Panc1 (cell line): ENCODE results near the gene FILIP1L. TPM values are rescaled to one million over a fixed set of nuclear protein-coding genes. Genes with fewer than 3 reads are reported as not detected.
A peak's percentile ranks its signal among the peaks of the same experiment; 100 is the strongest.

Experiments
- ATAC-seq: fragments of 200-7000 bp; cut with Tn5 transposase; 2 replicates; pipeline ENCODE4 v1.9.1; 2020; ENCODE audit warnings: mild to moderate bottlenecking, moderate library complexity
- BruUV-seq: library from RNA; stranded (reverse); fragments of 400-500 nt; replicated peaks from 2 replicates; lab custom pipeline; 2021; lab: Mats Ljungman, UMichigan
- CTCF ChIA-PET: fragments of 300-600 bp; sonication (Branson Sonifier 250); formaldehyde crosslinking; loops from one replicate; lab custom pipeline; 2022; ENCODE audit warnings: antibody characterized with exemption; lab: Charles Lee
- POLR2A ChIA-PET: fragments of 300-600 bp; sonication (Branson Sonifier 250); formaldehyde crosslinking; loops from one replicate; lab custom pipeline; 2022; ENCODE audit warnings: antibody characterized with exemption; lab: Charles Lee
- DNase-seq: peaks from one replicate; pipeline ENCODE4 v3.0.0-alpha.2; 2010; ENCODE audit warnings: low read depth, low spot score
- H3K27ac ChIP-seq: 2 replicates; pipeline ENCODE4 v1.5.1; 2011; ENCODE audit warnings: mild to moderate bottlenecking, low read length, inconsistent platforms
- H3K27me3 ChIP-seq: fragments of 200-500 bp; sonication (Bioruptor generic); 2 replicates; pipeline ENCODE4 v1.6.0; 2014; ENCODE audit warnings: low read length, inconsistent platforms; ENCODE audit not compliant: control insufficient read depth, insufficient read depth
- H3K36me3 ChIP-seq: fragments of 200-500 bp; sonication (Bioruptor generic); 2 replicates; pipeline ENCODE4 v1.5.1; 2014; ENCODE audit warnings: inconsistent platforms, mild to moderate bottlenecking, low read length, moderate library complexity; ENCODE audit not compliant: control insufficient read depth, insufficient read depth
- H3K4me1 ChIP-seq: 2 replicates; pipeline ENCODE4 v1.5.1; 2011; ENCODE audit warnings: inconsistent platforms, mild to moderate bottlenecking, low read length, moderate library complexity; ENCODE audit not compliant: control insufficient read depth, insufficient read depth
- H3K4me3 ChIP-seq, 2 experiments: 2 replicates each; pipeline ENCODE4 v1.5.1; 2011 to 2012; ENCODE audit warnings: low read depth in 2 of 2, low read length in 2 of 2, mild to moderate bottlenecking in 2 of 2, inconsistent platforms in 1 of 2, moderate library complexity in 1 of 2
- H3K9me3 ChIP-seq: fragments of 200-500 bp; sonication (Bioruptor generic); 2 replicates; pipeline ENCODE4 v1.5.1; 2014; ENCODE audit warnings: low read depth, mild to moderate bottlenecking, inconsistent platforms, low read length, moderate library complexity; ENCODE audit not compliant: control insufficient read depth, insufficient read depth
- CTCF ChIP-seq: fragments of 450-650 bp; IDR thresholded peaks from 2 replicates; pipeline ENCODE4 v1.5.1; 2017; ENCODE audit warnings: mild to moderate bottlenecking
- POLR2AphosphoS5 ChIP-seq: IDR thresholded peaks from 2 replicates; pipeline ENCODE4 v1.6.1; 2012; ENCODE audit warnings: mild to moderate bottlenecking, low read depth, low read length, moderate library complexity
- REST ChIP-seq, 2 experiments: IDR thresholded peaks; 2 replicates each; pipeline ENCODE4 v1.6.1; 2011 to 2012; ENCODE audit warnings: low read depth in 2 of 2, control low read depth in 1 of 2, low read length in 1 of 2, mild to moderate bottlenecking in 1 of 2, moderate library complexity in 1 of 2; ENCODE audit not compliant: insufficient read depth in 1 of 2
- SIN3A ChIP-seq: IDR thresholded peaks from 2 replicates; pipeline ENCODE4 v1.6.1; 2012; ENCODE audit warnings: low read depth, mild to moderate bottlenecking, low read length, moderate library complexity, borderline replicate concordance; ENCODE audit not compliant: insufficient read depth
- TCF7L2 ChIP-seq: IDR thresholded peaks from 2 replicates; pipeline ENCODE4 v1.6.1; 2011; ENCODE audit warnings: mild to moderate bottlenecking, low read depth, low read length, inconsistent platforms
- in situ Hi-C: cut with HindIII; loops from 2 replicates; pipeline ENCODE4 v1.10.0; 2016; ENCODE audit warnings: low sequenced_read_pairs, low pct_unique_long_range_greater_than_20kb
- intact Hi-C: fragments of 100-400 bp; cut with micrococcal nuclease; formaldehyde crosslinking; loops from one replicate; pipeline ENCODE4 v1.10.0; 2022; ENCODE audit not compliant: unreplicated experiment
- total RNA-seq: library from RNA; stranded (reverse); gene quantifications from one replicate; pipeline ENCODE4 v1.2.1, GENCODE V29; 2021; ENCODE audit not compliant: unreplicated experiment

Gene FILIP1L
- total RNA-seq, 1 experiment from 2014 or later: 3.2 TPM

GRCh38 chr3:100046986-100047385 is 67.3 kb downstream of the FILIP1L start:
- Histone ChIP-seq H3K4me1 (peaks cover 40% of the 10 kb centered on the region), H3K36me3 (no peaks in the 10 kb centered on the region), H3K4me3 (no peak overlapping the region), H3K27me3 (no peaks in the 10 kb centered on the region), H3K27ac (peak overlapping the region; percentile 91), H3K9me3 (no peaks in the 10 kb centered on the region; the same call in 1 of the 2 replicates)
- intact Hi-C loops (loop anchor here (5.0 kb wide), 1 partner anchor 205 kb away; no protein-coding TSS in a partner anchor), in situ Hi-C loops (no loop called here)
- POLR2A ChIA-PET: interaction anchor here (0.6 kb wide), 1 partner anchor 27 kb away, joined by 3 read pairs; no protein-coding TSS in a partner anchor
- CTCF ChIA-PET: interaction anchor here (0.7 kb wide), 1 partner anchor 9 kb away, joined by 3 read pairs; no protein-coding TSS in a partner anchor
- no TSS peak for BruUV-seq
- TF ChIP-seq REST (IDR thresholded peaks at IDR 0.05; ENCODE audit: insufficient read depth in 1 of 2, low read depth in 2 of 2, low read length in 1 of 2): no peak
- no peak for TF ChIP-seq TCF7L2
- TF ChIP-seq POLR2AphosphoS5: no peak
- DNase-seq (no peak), ATAC-seq (no peak)

- TF ChIP-seq CTCF (no peak), REST (IDR thresholded peaks at IDR 0.05; ENCODE audit: insufficient read depth in 1 of 2, low read depth in 2 of 2, low read length in 1 of 2) (no peak), TCF7L2 (no peak), SIN3A (no peak), POLR2AphosphoS5 (no peak)
- DNase-seq: no peak
- peaks cover 52% of the 10 kb centered on the region for H3K4me1 ChIP-seq
- no peaks in the 10 kb centered on the region for H3K36me3 ChIP-seq
- no peak overlapping the region for H3K4me3 ChIP-seq
- no TSS peak for BruUV-seq
- H3K27ac ChIP-seq: peak overlapping the region; percentile 91
- ATAC-seq: no peak
- CTCF ChIA-PET: no interaction called here
- in situ Hi-C loops (no loop called here), intact Hi-C loops (loop anchor here (5.0 kb wide), 1 partner anchor 203 kb away; no protein-coding TSS in a partner anchor)
- POLR2A ChIA-PET: no interaction called here
- no peaks in the 10 kb centered on the region for H3K9me3 ChIP-seq
- H3K27me3 ChIP-seq: no peaks in the 10 kb centered on the region
These were observed 68.6 kb downstream of the FILIP1L start for GRCh38 chr3:100045696-100046095.
